ENCODE data around the gene BRPF1. TPM values are rescaled to one million over a fixed set of nuclear protein-coding genes. Genes with fewer than 3 reads are reported as not detected.

BRPF1 gene
- total RNA-seq, 2 donors from 2014 or later, result 15.6 to 17.5 TPM

GRCh38 chr3:9781551-9781950, 50.0 kb downstream of the BRPF1 start:
- DNase-seq (ENCODE audit: low spot score), result no peak
- intact Hi-C loops (cut with DNase I), result no loop called here

GRCh38 chr3:9781978-9782603, 50.6 kb downstream of the BRPF1 start:
- intact Hi-C loops (cut with DNase I), result no loop called here
- DNase-seq (ENCODE audit: low spot score), result no peak

- intact Hi-C loops (cut with DNase I), result no loop called here
- no peak for DNase-seq (ENCODE audit: low spot score)
These were observed 51.2 kb downstream of the BRPF1 start for GRCh38 chr3:9782770-9783169.

- intact Hi-C loops (cut with DNase I), result no loop called here
- no peak for DNase-seq (ENCODE audit: low spot score)
These were observed 52.4 kb downstream of the BRPF1 start for GRCh38 chr3:9783954-9784353.

- intact Hi-C loops (cut with DNase I), result no loop called here
- DNase-seq (ENCODE audit: low spot score), result no peak
These were observed 53.4 kb downstream of the BRPF1 start for GRCh38 chr3:9784965-9785364.

- intact Hi-C loops (cut with DNase I), result no loop called here
- no peak for DNase-seq (ENCODE audit: low spot score)
These were observed 54.1 kb downstream of the BRPF1 start for GRCh38 chr3:9785602-9786001.

- no peak for DNase-seq (ENCODE audit: low spot score)
- intact Hi-C loops (cut with DNase I), result no loop called here
These were observed 54.7 kb downstream of the BRPF1 start for GRCh38 chr3:9786209-9786739.

GRCh38 chr3:9786825-9787669, 55.5 kb downstream of the BRPF1 start:
- intact Hi-C loops (cut with DNase I), result no loop called here
- no peak for DNase-seq (ENCODE audit: low spot score)

GRCh38 chr3:9787714-9788113, 56.2 kb downstream of the BRPF1 start:
- intact Hi-C loops (cut with DNase I), result no loop called here
- no peak for DNase-seq (ENCODE audit: low spot score)

- DNase-seq (ENCODE audit: low spot score), result no peak
- intact Hi-C loops (cut with DNase I), result no loop called here
These were observed 59.6 kb downstream of the BRPF1 start for GRCh38 chr3:9791127-9791526.

GRCh38 chr3:9791790-9792404, 60.4 kb downstream of the BRPF1 start:
- intact Hi-C loops (cut with DNase I), result no loop called here
- no peak for DNase-seq (ENCODE audit: low spot score)

GRCh38 chr3:9792405-9793160, 61.0 kb downstream of the BRPF1 start, which contains the start of the genes ARPC4 and TADA3:
ARPC4 (plus strand) TSS chr3:9793082; CDS start chr3:9793122, 40 bp downstream.
TADA3 (minus strand) TSS chr3:9792473; CDS start chr3:9791466, 1,007 bp downstream.
- DNase-seq (ENCODE audit: low spot score), result peak; percentile 98
- intact Hi-C loops (cut with DNase I), result no loop called here

- intact Hi-C loops (cut with DNase I), result no loop called here
- DNase-seq (ENCODE audit: low spot score), result no peak
These were observed 61.7 kb downstream of the BRPF1 start for GRCh38 chr3:9793161-9793781.

- no peak for DNase-seq (ENCODE audit: low spot score)
- intact Hi-C loops (cut with DNase I), result no loop called here
These were observed 62.9 kb downstream of the BRPF1 start for GRCh38 chr3:9794400-9794799.

- DNase-seq (ENCODE audit: low spot score), result no peak
- intact Hi-C loops (cut with DNase I), result no loop called here
These were observed 63.7 kb downstream of the BRPF1 start for GRCh38 chr3:9795207-9795606.

- intact Hi-C loops (cut with DNase I), result no loop called here
- DNase-seq (ENCODE audit: low spot score), result no peak
These were observed 65.8 kb downstream of the BRPF1 start for GRCh38 chr3:9797196-9797945.

Measured in posterior vena cava (tissue), 2 donors.